GM12878 (cell line): Measurements from ENCODE around the gene GPR68. TPM values are rescaled to one million over a fixed set of nuclear protein-coding genes. Genes with fewer than 3 reads are reported as not detected.

Experiments used
- ATAC-seq: fragments of 200-7000 bp; cut with Tn5 transposase; 3 replicates; pipeline ENCODE4 v1.9.1; 2020; ENCODE audit warnings: mild to moderate bottlenecking, moderate library complexity
- BruUV-seq: library from RNA; stranded (reverse); fragments of 400-500 nt; replicated peaks from 2 replicates; lab custom pipeline; 2021; lab: Mats Ljungman, UMichigan
- CTCF ChIA-PET: fragments of 300-600 bp; sonication (Branson Sonifier 250); formaldehyde crosslinking; extraction: SDS; loops from one replicate; lab custom pipeline; 2021; ENCODE audit warnings: inconsistent platforms; lab: Yijun Ruan, JAX
- POLR2A ChIA-PET: fragments of 350-600 bp; formaldehyde crosslinking; extraction: SDS; loops from one replicate; lab custom pipeline; 2021; ENCODE audit warnings: inconsistent platforms; lab: Charles Lee
- RAD21 ChIA-PET: fragments of 300-600 bp; sonication (Branson Sonifier 250); formaldehyde crosslinking; loops from one replicate; lab custom pipeline; 2023; ENCODE audit warnings: antibody characterized with exemption; ENCODE audit not compliant: unreplicated experiment; lab: Charles Lee
- SMC1A ChIA-PET: fragments of 300-600 bp; sonication (Branson Sonifier 250); formaldehyde crosslinking; loops from one replicate; lab custom pipeline; 2023; ENCODE audit not compliant: unreplicated experiment, uncharacterized antibody; lab: Charles Lee
- DNase-seq: peaks from one replicate; pipeline ENCODE4 v3.0.0-alpha.2; 2011; ENCODE audit warnings: low read depth, low spot score
- FAIRE-seq: peaks from 3 replicates; lab custom pipeline; 2011; peaks lifted over from hg19 to GRCh38; lab: Jason Lieb, UNC
- H2AFZ ChIP-seq: 2 replicates; pipeline ENCODE4 v1.6.0; 2011; ENCODE audit warnings: low read depth, low read length, control low read depth; ENCODE audit not compliant: control insufficient read depth
- H3K27ac ChIP-seq: 2 replicates; pipeline ENCODE4 v1.5.1; 2011; ENCODE audit warnings: control low read depth; ENCODE audit not compliant: control insufficient read depth, insufficient read depth
- H3K27me3 ChIP-seq, 2 experiments: replicated peaks in 1 of 2; 2 replicates each; pipeline versions ENCODE4 v1.6.0 to v1.6.1; 2011; ENCODE audit warnings: low read length in 1 of 2; ENCODE audit not compliant: control insufficient read depth in 2 of 2, insufficient read depth in 2 of 2
- H3K36me3 ChIP-seq, 2 experiments: 2 replicates each; pipeline ENCODE4 v1.5.1; 2011; ENCODE audit warnings: low read length in 1 of 2; ENCODE audit not compliant: control insufficient read depth in 2 of 2, insufficient read depth in 2 of 2
- H3K4me1 ChIP-seq: 2 replicates; pipeline ENCODE4 v1.6.1; 2011; ENCODE audit warnings: mild to moderate bottlenecking, low read length, moderate library complexity, mixed read lengths; ENCODE audit not compliant: control insufficient read depth, insufficient read depth
- H3K4me2 ChIP-seq: 2 replicates; pipeline ENCODE4 v1.6.0; 2011; ENCODE audit warnings: control low read depth; ENCODE audit not compliant: control insufficient read depth, insufficient read depth
- H3K4me3 ChIP-seq: fragments of 200-600 bp; sonication (generic); 2 replicates; pipeline ENCODE4 v1.5.1; 2016
- H3K79me2 ChIP-seq: 2 replicates; pipeline ENCODE4 v1.6.0; 2011; ENCODE audit warnings: low read length; ENCODE audit not compliant: control insufficient read depth, insufficient read depth
- H3K9ac ChIP-seq: 2 replicates; pipeline ENCODE4 v1.8.0; 2011; ENCODE audit warnings: low read length, control low read depth, mixed read lengths; ENCODE audit not compliant: control insufficient read depth, insufficient read depth
- H3K9me3 ChIP-seq: replicated peaks from 3 replicates; pipeline ENCODE4 v1.5.1; 2011; ENCODE audit warnings: mild to moderate bottlenecking, low read length; ENCODE audit not compliant: control insufficient read depth, insufficient read depth
- H4K20me1 ChIP-seq: 2 replicates; pipeline ENCODE4 v1.6.0; 2011; ENCODE audit not compliant: control insufficient read depth, insufficient read depth
- BCL11A ChIP-seq: IDR thresholded peaks from 2 replicates; pipeline ENCODE4 v1.6.1; 2011; ENCODE audit warnings: low read depth, low read length
- CBX3 ChIP-seq: fragments of 200-600 bp; sonication (generic); IDR thresholded peaks from 2 replicates; pipeline ENCODE4 v1.6.1; 2016; ENCODE audit warnings: low read depth, borderline replicate concordance
- CEBPB ChIP-seq, 2 experiments: fragments of 150-350 bp in 1 of 2; IDR thresholded peaks; 2 replicates each; pipeline ENCODE4 v1.6.1; 2012 to 2014; ENCODE audit warnings: low read depth in 2 of 2, low read length in 2 of 2, borderline replicate concordance in 1 of 2, inconsistent platforms in 1 of 2
- CREB1 ChIP-seq: IDR thresholded peaks from 2 replicates; pipeline ENCODE4 v1.6.1; 2012; ENCODE audit warnings: low read depth, mild to moderate bottlenecking, inconsistent platforms
- CREM ChIP-seq: IDR thresholded peaks from 2 replicates; pipeline ENCODE4 v1.6.1; 2014; ENCODE audit warnings: antibody characterized with exemption, low read depth
- NFIC ChIP-seq: IDR thresholded peaks from 2 replicates; pipeline ENCODE4 v1.6.1; 2012; ENCODE audit warnings: low read depth, mild to moderate bottlenecking, inconsistent platforms, low read length, moderate library complexity
- YBX1 ChIP-seq: fragments of 450-650 bp; IDR thresholded peaks from 2 replicates; pipeline ENCODE4 v1.6.1; 2016; ENCODE audit warnings: antibody characterized with exemption
- ZBED1 ChIP-seq: IDR thresholded peaks from 2 replicates; pipeline ENCODE4 v1.6.1; 2016; ENCODE audit warnings: borderline replicate concordance
- ZNF274 ChIP-seq: IDR thresholded peaks from one replicate; pipeline ENCODE4 v1.8.0; 2011; ENCODE audit not compliant: insufficient read length, insufficient read depth
- WGBS: methylation state at CpG from one replicate; pipeline ENCODE4 v1.1.6; 2016; ENCODE audit warnings: low lambda C conversion rate; ENCODE audit not compliant: insufficient replicate concordance, insufficient coverage; ENCODE audit errors: missing lambda C conversion rate; 5-methylcytosine and 5-hydroxymethylcytosine counted together
- in situ Hi-C: fragments of 300-500 bp; cut with MboI; formaldehyde crosslinking; loops from 9 replicates; pipeline ENCODE4 v1.14.3; 2018; ENCODE audit warnings: mixed read lengths
- intact Hi-C: fragments of 100-400 bp; cut with micrococcal nuclease; formaldehyde crosslinking; loops from one replicate; pipeline ENCODE4 v1.14.2; 2022; ENCODE audit not compliant: unreplicated experiment
- polyA plus RNA-seq, 11 experiments: library from polyadenylated mRNA; depleted of rRNA in 4 of 11; unstranded in 6 of 11; stranded (reverse) in 5 of 11; fragments of >200 nt; fragmentation: Nextera tagmentation in 4 of 11; fragmentation: Illumina TruSeq in 1 of 11; extraction: Ambion mirVana in 4 of 11; extraction: Trizol in 1 of 11; gene quantifications; 1 replicate in 1 of 11; 2 replicates in 10 of 11; pipeline versions ENCODE4 v1.2.1 to v1.2.3, GENCODE V29; 2011 to 2016; ENCODE audit warnings: inconsistent platforms in 2 of 11, missing spikeins in 2 of 11, low read depth in 1 of 11
- total RNA-seq, 4 experiments: library from RNA; depleted of rRNA in 3 of 4; stranded (reverse); fragments of >200 nt in 3 of 4; fragmentation: Illumina TruSeq in 1 of 4; extraction: Trizol in 1 of 4; gene quantifications; 2 replicates each; pipeline versions ENCODE4 v1.2.1 to v1.2.3, GENCODE V29; 2013 to 2021

The GPR68 gene
- total and polyA plus RNA-seq, 10 of the 15 experiments (the other 5 are each of a cell fraction or from before 2014, with no cell fraction given) = 0.06 to 3.4 (median 1.8) TPM

GRCh38 chr14:91238661-91239060, 5.8 kb downstream of the GPR68 start:
- H3K79me2 ChIP-seq = peaks cover 17% of the 10 kb centered on the region
- ChIA-PET POLR2A (interaction anchor here (2.1 kb wide), 1 partner anchor 10 kb away, joined by 12 read pairs; no protein-coding TSS in a partner anchor), RAD21 (interaction anchor here (1.9 kb wide), 1 partner anchor 11 kb away, joined by 16 read pairs; no protein-coding TSS in a partner anchor), CTCF (interaction anchor here (1.6 to 6.5 kb wide), 3 partner anchors 10 to 13 kb away, joined by 5 to 59 read pairs (median 7); no protein-coding TSS in a partner anchor), SMC1A (interaction anchor here (1.0 to 9.8 kb wide), 5 partner anchors 11 to 112 kb away, joined by 3 to 142 read pairs (median 3); no protein-coding TSS in a partner anchor)
- TF ChIP-seq NFIC = peak; percentile 17; the same call in 1 of the 2 replicates
- TF ChIP-seq CREM = peak; percentile 22; the same call in 1 of the 2 replicates
- TF ChIP-seq CEBPB (IDR thresholded peaks at IDR 0.05; ENCODE audit: borderline replicate concordance in 1 of 2, low read depth in 2 of 2, low read length in 2 of 2) = no peak
- TF ChIP-seq CREB1 = peak; percentile 30; the same call in 1 of the 2 replicates
- TF ChIP-seq BCL11A = no peak
- no peak for TF ChIP-seq ZNF274
- no peak for TF ChIP-seq ZBED1
- TF ChIP-seq CBX3 = no peak
- no peak for TF ChIP-seq YBX1
- H3K4me1 ChIP-seq = peaks cover 27% of the 10 kb centered on the region
- no TSS peak for BruUV-seq
- H3K27ac ChIP-seq = no peak overlapping the region
- peaks cover 0 to 6% of the 10 kb centered on the region in 2 experiments; a peak in 2 of 4 replicates for H3K36me3 ChIP-seq
- H2AFZ ChIP-seq = no peak overlapping the region
- H4K20me1 ChIP-seq = no peaks in the 10 kb centered on the region
- FAIRE-seq (no peak), DNase-seq (no peak), ATAC-seq (no peak)
- no peak overlapping the region for H3K4me3 ChIP-seq
- no peaks in the 10 kb centered on the region; the same call in 2 of the 3 replicates for H3K9me3 ChIP-seq
- in situ Hi-C loops (no loop called here), intact Hi-C loops (no loop called here)
- H3K27me3 ChIP-seq = no peaks in the 10 kb centered on the region
- H3K4me2 ChIP-seq = no peak overlapping the region
- no peak overlapping the region for H3K9ac ChIP-seq
- WGBS = 56% methylated on average over 8 of the region's 8 CpGs
